ENCODE data around the gene C1orf94. TPM values are rescaled to one million over a fixed set of nuclear protein-coding genes. Genes with fewer than 3 reads are reported as not detected.
A peak's percentile ranks its signal among the peaks of the same experiment; 100 is the strongest.

C1orf94 gene
- total RNA-seq, 1 donor from 2014 or later = not detected

- Mint-ChIP-seq H3K4me1 (ENCODE audit: low read depth) (no peaks in the 10 kb centered on the region), H3K27ac (no peak overlapping the region)
- intact Hi-C loops (cut with micrococcal nuclease) = no loop called here
Observed at GRCh38 chr1:34147301-34147700, 29.4 kb upstream of the C1orf94 start.

GRCh38 chr1:34149501-34149900 lies 27.2 kb upstream of the C1orf94 start:
- H3K4me1 Mint-ChIP-seq (ENCODE audit: low read depth) = no peaks in the 10 kb centered on the region
- H3K27me3 Mint-ChIP-seq (ENCODE audit: insufficient read depth) = no peaks in the 10 kb centered on the region
- H3K9me3 Mint-ChIP-seq = no peaks in the 10 kb centered on the region
- H3K27ac Mint-ChIP-seq = no peak overlapping the region
- H3K4me3 Mint-ChIP-seq = no peak overlapping the region
- H3K36me3 Mint-ChIP-seq (ENCODE audit: low read depth) = no peaks in the 10 kb centered on the region
- no peak for DNase-seq (ENCODE audit: low spot score)
- intact Hi-C loops (cut with micrococcal nuclease) = no loop called here

More at GRCh38 chr1:34147301-34147700, 29.4 kb upstream of the C1orf94 start:
- no peaks in the 10 kb centered on the region for H3K36me3 Mint-ChIP-seq (ENCODE audit: low read depth)
- H3K9me3 Mint-ChIP-seq = no peaks in the 10 kb centered on the region
- no peak for DNase-seq (ENCODE audit: low spot score)
- H3K4me3 Mint-ChIP-seq = no peak overlapping the region
- no peaks in the 10 kb centered on the region for H3K27me3 Mint-ChIP-seq (ENCODE audit: insufficient read depth)

- Mint-ChIP-seq H3K4me1 (ENCODE audit: low read depth) (no peaks in the 10 kb centered on the region), H3K4me3 (no peak overlapping the region), H3K36me3 (ENCODE audit: low read depth) (no peaks in the 10 kb centered on the region), H3K9me3 (no peaks in the 10 kb centered on the region), H3K27ac (no peak overlapping the region), H3K27me3 (ENCODE audit: insufficient read depth) (no peaks in the 10 kb centered on the region)
- intact Hi-C loops (cut with micrococcal nuclease) = no loop called here
- DNase-seq (ENCODE audit: low spot score) = no peak
Observed at GRCh38 chr1:34153246-34153645, 23.5 kb upstream of the C1orf94 start.

- H3K4me3 Mint-ChIP-seq = no peak overlapping the region
- DNase-seq (ENCODE audit: low spot score) = no peak
- peaks cover 9% of the 10 kb centered on the region for H3K27me3 Mint-ChIP-seq (ENCODE audit: insufficient read depth)
- H3K36me3 Mint-ChIP-seq (ENCODE audit: low read depth) = no peaks in the 10 kb centered on the region
- intact Hi-C loops (cut with micrococcal nuclease) = no loop called here
- H3K27ac Mint-ChIP-seq = no peak overlapping the region
- no peaks in the 10 kb centered on the region for H3K4me1 Mint-ChIP-seq (ENCODE audit: low read depth)
- H3K9me3 Mint-ChIP-seq = no peaks in the 10 kb centered on the region
Observed at GRCh38 chr1:34155860-34156259, 20.8 kb upstream of the C1orf94 start.

- no peak for DNase-seq (ENCODE audit: low spot score)
- Mint-ChIP-seq H3K4me3 (no peak overlapping the region), H3K27ac (no peak overlapping the region), H3K27me3 (ENCODE audit: insufficient read depth) (peaks cover 18% of the 10 kb centered on the region), H3K4me1 (ENCODE audit: low read depth) (no peaks in the 10 kb centered on the region), H3K9me3 (no peaks in the 10 kb centered on the region), H3K36me3 (ENCODE audit: low read depth) (no peaks in the 10 kb centered on the region)
- intact Hi-C loops (cut with micrococcal nuclease) = no loop called here
Observed at GRCh38 chr1:34156739-34157138, 20.0 kb upstream of the C1orf94 start.

GRCh38 chr1:34162852-34163766 lies 13.6 kb upstream of the C1orf94 start:
- peaks cover 64% of the 10 kb centered on the region for H3K27me3 Mint-ChIP-seq (ENCODE audit: insufficient read depth)
- peak; percentile 4 for DNase-seq (ENCODE audit: low spot score)
- H3K4me1 Mint-ChIP-seq (ENCODE audit: low read depth) = peaks cover 10% of the 10 kb centered on the region
- no peaks in the 10 kb centered on the region for H3K9me3 Mint-ChIP-seq
- peak overlapping the region; percentile 65 for H3K4me3 Mint-ChIP-seq
- no peaks in the 10 kb centered on the region for H3K36me3 Mint-ChIP-seq (ENCODE audit: low read depth)
- intact Hi-C loops (cut with micrococcal nuclease) = loop anchor here (2.0 kb wide), 1 partner anchor 530 kb away; no protein-coding TSS in a partner anchor
- H3K27ac Mint-ChIP-seq = peak overlapping the region; percentile 23

GRCh38 chr1:34163792-34164731 lies 12.6 kb upstream of the C1orf94 start:
- H3K27me3 Mint-ChIP-seq (ENCODE audit: insufficient read depth) = peaks cover 67% of the 10 kb centered on the region
- no peaks in the 10 kb centered on the region for H3K36me3 Mint-ChIP-seq (ENCODE audit: low read depth)
- intact Hi-C loops (cut with micrococcal nuclease) = loop anchor here (2.0 kb wide), 1 partner anchor 531 kb away; no protein-coding TSS in a partner anchor
- no peak for DNase-seq (ENCODE audit: low spot score)
- H3K9me3 Mint-ChIP-seq = no peaks in the 10 kb centered on the region
- H3K27ac Mint-ChIP-seq = no peak overlapping the region
- H3K4me1 Mint-ChIP-seq (ENCODE audit: low read depth) = peaks cover 10% of the 10 kb centered on the region
- H3K4me3 Mint-ChIP-seq = peak overlapping the region; percentile 65

GRCh38 chr1:34164771-34165391 lies 11.8 kb upstream of the C1orf94 start, which contains the start of gene CSMD2:
Gene CSMD2, minus strand, starts transcription at chr1:34165230. Its CDS starts 133 bp downstream, at chr1:34165097.
- H3K27me3 Mint-ChIP-seq (ENCODE audit: insufficient read depth) = peaks cover 64% of the 10 kb centered on the region
- H3K4me3 Mint-ChIP-seq = no peak within 1 kb of the TSS
- no peak for DNase-seq (ENCODE audit: low spot score)
- no peaks in the 10 kb centered on the region for H3K9me3 Mint-ChIP-seq
- intact Hi-C loops (cut with micrococcal nuclease) = no loop called here
- H3K4me1 Mint-ChIP-seq (ENCODE audit: low read depth) = peaks cover 10% of the 10 kb centered on the region
- H3K36me3 Mint-ChIP-seq (ENCODE audit: low read depth) = no peaks in the 10 kb centered on the region
- peak within 1 kb of the TSS; percentile 53 for H3K27ac Mint-ChIP-seq

- peaks cover 10% of the 10 kb centered on the region for H3K4me1 Mint-ChIP-seq (ENCODE audit: low read depth)
- peaks cover 65% of the 10 kb centered on the region for H3K27me3 Mint-ChIP-seq (ENCODE audit: insufficient read depth)
- no peaks in the 10 kb centered on the region for H3K36me3 Mint-ChIP-seq (ENCODE audit: low read depth)
- no peak overlapping the region for H3K4me3 Mint-ChIP-seq
- DNase-seq (ENCODE audit: low spot score) = no peak
- no peaks in the 10 kb centered on the region for H3K9me3 Mint-ChIP-seq
- intact Hi-C loops (cut with micrococcal nuclease) = no loop called here
- H3K27ac Mint-ChIP-seq = peak overlapping the region; percentile 53
Observed at GRCh38 chr1:34165422-34165921, 11.2 kb upstream of the C1orf94 start.

GRCh38 chr1:34166191-34166624 lies 10.5 kb upstream of the C1orf94 start:
- DNase-seq (ENCODE audit: low spot score) = no peak
- H3K36me3 Mint-ChIP-seq (ENCODE audit: low read depth) = no peaks in the 10 kb centered on the region
- H3K4me1 Mint-ChIP-seq (ENCODE audit: low read depth) = peaks cover 10% of the 10 kb centered on the region
- intact Hi-C loops (cut with micrococcal nuclease) = no loop called here
- peaks cover 62% of the 10 kb centered on the region for H3K27me3 Mint-ChIP-seq (ENCODE audit: insufficient read depth)
- no peak overlapping the region for H3K4me3 Mint-ChIP-seq
- H3K27ac Mint-ChIP-seq = no peak overlapping the region
- H3K9me3 Mint-ChIP-seq = no peaks in the 10 kb centered on the region

GRCh38 chr1:34166625-34167361 lies 9.9 kb upstream of the C1orf94 start:
- H3K4me1 Mint-ChIP-seq (ENCODE audit: low read depth) = peaks cover 10% of the 10 kb centered on the region
- H3K36me3 Mint-ChIP-seq (ENCODE audit: low read depth) = no peaks in the 10 kb centered on the region
- intact Hi-C loops (cut with micrococcal nuclease) = no loop called here
- H3K27ac Mint-ChIP-seq = no peak overlapping the region
- H3K9me3 Mint-ChIP-seq = no peaks in the 10 kb centered on the region
- H3K27me3 Mint-ChIP-seq (ENCODE audit: insufficient read depth) = peaks cover 57% of the 10 kb centered on the region
- no peak for DNase-seq (ENCODE audit: low spot score)
- H3K4me3 Mint-ChIP-seq = no peak overlapping the region

GRCh38 chr1:34167389-34167788 lies 9.3 kb upstream of the C1orf94 start:
- Mint-ChIP-seq H3K4me3 (no peak overlapping the region), H3K27me3 (ENCODE audit: insufficient read depth) (peaks cover 51% of the 10 kb centered on the region)
- intact Hi-C loops (cut with micrococcal nuclease) = no loop called here

More at GRCh38 chr1:34167389-34167788, 9.3 kb upstream of the C1orf94 start:
- H3K27ac Mint-ChIP-seq = no peak overlapping the region
- peaks cover 10% of the 10 kb centered on the region for H3K4me1 Mint-ChIP-seq (ENCODE audit: low read depth)
- no peaks in the 10 kb centered on the region for H3K9me3 Mint-ChIP-seq
- no peaks in the 10 kb centered on the region for H3K36me3 Mint-ChIP-seq (ENCODE audit: low read depth)
- DNase-seq (ENCODE audit: low spot score) = no peak

Data from activated T-helper 1 cell treated with anti-CD3 and anti-CD28 coated beads, Interleukin-12 subunit alpha, Interleukin-12 subunit beta, Interleukin-2, Interleukin-4 antibody, amounts not matched to agents 30 ng/mL and 10 ng/mL and 1 ng/mL, durations not matched to agents 14 hours and 24 hours and 36 hours (primary cell).